Activated naive CD4-positive, alpha-beta T cell treated with anti-CD3 and anti-CD28 coated beads, Interleukin-2, amount 50 U/mL, for 16 hours (primary cell): ENCODE data around the gene MRC2.

Experiments
- DNase-seq: peaks from one replicate; pipeline ENCODE4 v3.0.0-alpha.2; 2020

Gene MRC2

GRCh38 chr17:62727916-62728672 is 100.6 kb downstream of the MRC2 start:
- DNase-seq: no peak

DNA sequence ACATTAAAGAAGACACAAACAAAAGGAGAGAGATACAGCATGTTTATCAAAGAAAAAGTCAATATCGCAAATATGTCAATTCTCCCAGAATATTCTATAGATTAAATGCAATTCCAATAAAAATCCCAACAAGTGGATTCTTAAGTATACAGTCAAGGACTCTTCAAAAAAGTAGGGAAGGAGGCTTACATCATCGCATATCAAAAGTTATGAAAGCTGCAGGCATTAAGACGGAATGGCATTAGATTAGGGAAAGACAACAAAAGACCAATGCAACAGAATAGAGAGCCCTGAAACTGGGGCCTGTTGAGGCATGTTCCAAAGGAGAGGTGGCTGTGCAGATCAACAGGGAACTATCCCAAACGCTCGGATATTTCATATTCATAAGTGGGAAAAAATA is 104.7 kb downstream of the MRC2 start:
- DNase-seq: no peak

DNA sequence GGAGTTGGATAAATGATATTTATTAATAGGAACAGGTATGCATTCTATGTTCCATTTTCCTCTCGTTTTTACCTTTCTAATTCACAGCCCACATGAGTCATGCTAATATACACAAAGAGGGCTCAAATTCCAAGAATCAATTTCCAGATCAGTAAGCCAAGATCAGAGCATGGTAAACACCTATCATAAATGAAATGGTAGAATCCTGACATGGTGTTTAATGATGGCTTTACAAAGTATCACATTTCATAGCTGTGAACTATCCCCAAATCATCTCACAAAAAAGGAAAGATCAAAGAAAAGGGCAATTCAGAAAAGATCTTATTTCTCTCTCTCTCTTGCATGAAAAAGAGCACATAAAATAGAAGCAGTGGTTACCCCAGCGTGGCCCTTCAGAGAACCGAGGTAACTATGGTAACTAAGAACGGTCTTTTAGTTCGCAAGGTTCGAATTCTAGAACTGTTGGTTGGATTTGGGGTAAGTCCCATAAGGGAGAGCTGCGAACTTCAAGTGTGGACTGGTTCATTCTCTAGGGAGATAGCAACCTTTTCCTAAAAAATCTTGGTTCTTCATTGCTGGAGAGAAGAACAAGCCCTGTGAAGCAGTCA is 107.7 kb downstream of the MRC2 start:
- DNase-seq: no peak

GRCh38 chr17:62737513-62737912 is 110.0 kb downstream of the MRC2 start:
- DNase-seq: no peak

- no peak for DNase-seq
Measured at GRCh38 chr17:62738281-62738680, 110.8 kb downstream of the MRC2 start.

DNA sequence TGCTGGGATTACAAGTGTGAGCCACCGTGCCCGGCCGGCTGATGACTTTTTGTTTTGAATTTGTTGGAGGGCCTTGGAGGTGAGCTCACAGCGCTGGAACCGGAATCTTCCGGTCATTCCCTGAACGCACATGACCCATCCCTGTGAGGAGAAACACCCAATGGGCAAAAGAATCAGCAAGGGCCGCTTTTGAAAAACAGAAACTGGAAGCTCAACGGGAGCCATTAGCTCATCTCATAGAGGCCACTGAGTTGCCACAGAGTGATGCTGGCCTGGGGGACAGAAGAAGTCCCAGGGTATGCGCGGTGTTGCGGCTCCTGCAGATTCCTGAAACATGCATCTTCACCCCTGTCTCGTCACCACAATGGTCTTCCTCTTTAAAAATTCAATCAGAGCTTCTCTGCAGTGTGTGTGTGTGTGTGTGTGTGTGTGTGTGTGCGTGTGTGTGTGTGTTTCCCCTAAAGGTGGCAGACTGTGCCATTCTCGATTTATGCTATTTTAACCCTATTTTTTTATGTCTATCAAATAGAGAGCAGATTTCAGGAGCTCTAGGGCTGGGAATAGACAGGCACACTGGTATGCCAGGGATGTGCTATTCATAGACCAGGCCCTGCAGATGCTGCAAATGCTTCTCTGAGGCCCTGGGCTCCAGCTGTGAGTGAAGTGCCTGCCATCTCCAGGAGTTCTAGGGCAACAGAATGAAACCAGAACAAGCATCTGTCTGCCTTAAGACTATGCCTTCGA is 112.3 kb downstream of the MRC2 start:
- no peak for DNase-seq

GRCh38 chr17:62741290-62741689 is 113.8 kb downstream of the MRC2 start:
- no peak for DNase-seq
